Effector CD8-positive, alpha-beta T cell (primary cell): ENCODE measurements around the gene VPS35L.

ENCODE experiments used
- DNase-seq: peaks from one replicate; lab custom pipeline; 2025; lab: John Stamatoyannopoulos, UW

Gene VPS35L

DNA sequence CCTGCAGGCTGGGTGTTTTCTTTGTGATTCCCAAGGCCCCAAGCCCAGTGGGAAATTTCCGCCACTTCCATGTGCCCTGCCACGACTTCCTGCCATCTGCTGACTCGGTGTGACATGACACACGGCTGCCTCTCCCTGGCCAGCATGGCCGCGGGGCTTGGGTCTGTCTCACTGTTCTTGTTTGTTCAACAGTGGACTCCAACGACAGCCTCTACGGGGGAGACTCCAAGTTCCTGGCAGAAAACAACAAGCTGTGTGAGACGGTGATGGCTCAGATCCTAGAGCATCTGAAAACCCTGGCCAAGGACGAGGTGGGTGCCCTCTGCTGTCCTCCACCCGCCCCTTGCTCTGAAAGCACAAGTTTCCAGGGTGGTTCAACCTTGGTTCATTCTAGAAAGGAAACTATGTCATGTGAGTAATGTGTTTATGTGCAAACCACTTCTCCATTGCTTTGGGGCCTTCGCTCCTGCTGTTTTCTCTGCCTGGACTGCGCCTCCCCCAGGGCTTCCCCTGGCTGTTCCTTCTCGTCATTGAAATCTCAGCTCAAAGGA lies 135.7 kb downstream of the VPS35L start:
- DNase-seq, result no peak

DNA sequence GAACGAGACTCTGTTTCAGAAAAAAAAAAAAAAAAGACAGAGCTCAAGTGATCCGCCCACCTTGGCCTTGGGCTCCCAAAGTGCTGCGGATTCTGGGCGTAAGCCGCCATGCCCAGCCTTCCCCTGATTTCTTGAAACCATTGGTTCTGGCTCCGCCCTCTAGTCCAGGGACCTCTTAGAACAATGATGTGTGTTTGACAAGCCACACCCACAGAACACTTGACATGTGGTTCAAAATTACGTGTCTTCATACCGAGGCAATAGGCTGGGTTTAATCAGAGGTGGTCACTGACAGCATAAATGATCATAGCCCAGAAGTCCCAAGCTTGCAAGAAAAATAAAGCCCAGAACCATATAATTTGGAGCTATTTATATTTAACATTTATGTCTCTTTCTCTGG lies 139.5 kb downstream of the VPS35L start:
- DNase-seq, result no peak

DNA sequence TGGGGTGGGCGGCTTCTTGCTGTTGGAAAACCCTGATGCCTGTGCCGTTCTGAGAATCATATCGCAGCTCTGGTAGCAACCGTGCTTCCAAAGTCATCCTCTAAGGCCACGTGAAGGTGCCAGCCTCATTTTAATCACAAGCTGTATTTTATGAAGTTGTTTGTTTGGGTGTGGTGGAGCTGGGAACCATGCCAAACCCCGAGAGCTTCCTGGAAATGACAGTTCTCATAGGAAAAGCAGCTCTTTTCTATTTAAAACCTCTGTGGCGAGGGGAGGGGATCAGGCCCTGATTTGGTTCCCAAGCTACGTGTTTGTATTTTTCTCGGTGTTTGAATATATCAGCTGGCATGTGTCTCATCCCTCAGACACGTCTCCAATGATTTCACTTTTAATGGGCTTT lies 140.8 kb downstream of the VPS35L start:
- peak; percentile 4 for DNase-seq

DNA sequence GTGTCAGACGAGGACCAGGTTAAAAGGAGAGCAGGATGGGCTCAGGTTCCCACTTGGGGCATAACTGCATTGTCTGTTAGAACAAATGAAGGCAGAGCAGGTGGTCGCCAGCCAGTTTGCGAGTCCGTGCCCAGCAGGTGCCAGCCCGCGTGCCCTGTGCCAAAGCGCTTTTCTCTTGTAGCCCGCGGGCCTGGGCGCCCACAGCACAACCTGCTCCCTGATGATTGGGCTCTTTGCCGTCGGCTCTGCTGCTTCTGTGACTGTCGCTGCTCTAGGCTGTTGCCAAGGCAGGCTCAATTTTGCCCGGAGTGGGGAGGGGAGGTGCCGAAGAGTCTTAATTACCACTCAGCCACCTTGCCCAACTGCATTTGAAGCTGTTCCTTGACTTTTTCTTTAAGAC lies 141.5 kb downstream of the VPS35L start:
- DNase-seq, result no peak

DNA sequence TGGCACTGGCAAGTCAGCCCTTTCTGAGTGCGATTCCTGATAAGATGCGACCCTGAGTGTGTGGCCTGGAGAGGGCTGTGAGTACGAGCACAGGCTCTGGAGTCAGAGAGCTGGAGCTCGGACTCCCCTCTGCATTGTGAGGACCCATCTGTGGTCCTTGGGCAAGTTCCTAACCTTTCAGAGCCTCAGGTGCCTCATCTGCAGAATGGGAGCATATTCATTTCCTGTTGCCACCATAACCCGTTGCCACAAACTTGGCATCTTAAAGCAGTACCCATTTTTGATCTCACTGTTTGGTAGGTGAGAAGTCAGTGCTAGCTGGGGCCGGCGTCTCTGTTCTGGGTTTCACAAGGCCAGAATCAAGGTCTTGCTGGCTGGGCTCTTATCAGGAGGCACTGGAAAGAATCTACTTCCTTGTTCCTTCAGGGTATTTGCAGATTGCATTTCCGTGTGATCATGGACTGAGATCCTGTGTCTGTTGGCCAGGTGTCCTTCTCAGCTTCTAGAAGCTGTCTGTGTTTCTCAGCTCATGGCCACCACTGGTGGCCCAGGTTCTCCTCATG lies 142.3 kb downstream of the VPS35L start:
- DNase-seq, result no peak

DNA sequence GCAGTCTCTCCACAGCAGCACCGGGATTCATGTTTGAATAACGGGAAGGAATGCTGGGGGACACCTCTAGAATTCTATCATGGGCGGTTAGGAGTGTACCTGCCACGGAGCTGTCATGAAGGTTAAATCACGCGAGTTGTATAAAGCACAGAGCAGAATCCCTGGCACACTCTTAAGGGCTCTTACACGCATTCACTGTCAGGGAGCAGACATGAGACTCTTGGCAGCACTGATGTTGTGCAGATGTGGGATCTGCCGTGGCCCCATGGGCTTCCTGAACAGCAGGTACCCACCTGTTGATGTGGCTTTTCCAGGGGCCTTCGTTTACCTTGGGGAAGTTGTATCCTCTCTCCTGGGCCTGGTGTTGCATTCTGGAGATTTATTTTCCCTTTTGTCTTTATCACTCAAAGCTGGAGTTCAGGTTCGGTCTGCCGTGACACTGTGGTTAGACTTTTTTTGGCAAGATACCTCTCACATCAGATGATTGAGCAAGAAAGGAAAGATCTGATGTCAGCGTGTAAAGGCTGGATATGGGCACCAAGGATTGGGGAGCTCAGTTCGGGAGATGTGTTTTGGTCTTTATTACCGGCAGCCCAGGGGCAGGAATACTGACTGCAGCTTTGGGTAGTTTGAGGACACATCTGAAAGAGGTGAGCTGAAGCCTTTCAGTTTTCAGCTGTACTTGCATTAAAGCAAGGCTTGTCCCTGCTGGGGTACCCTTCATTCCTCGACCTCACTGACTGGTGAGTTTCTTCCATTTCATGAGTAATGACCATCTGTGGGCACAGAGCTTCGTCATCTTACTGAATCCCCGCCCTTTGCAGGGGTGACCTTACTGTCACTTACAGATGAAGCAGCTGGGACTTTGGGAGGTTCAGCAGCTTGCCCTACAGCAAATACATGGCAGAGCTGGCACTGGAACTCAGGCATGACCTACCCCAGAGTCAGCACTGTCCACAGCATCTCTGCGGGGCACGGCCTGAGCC lies 143.3 kb downstream of the VPS35L start:
- DNase-seq, result no peak

DNA sequence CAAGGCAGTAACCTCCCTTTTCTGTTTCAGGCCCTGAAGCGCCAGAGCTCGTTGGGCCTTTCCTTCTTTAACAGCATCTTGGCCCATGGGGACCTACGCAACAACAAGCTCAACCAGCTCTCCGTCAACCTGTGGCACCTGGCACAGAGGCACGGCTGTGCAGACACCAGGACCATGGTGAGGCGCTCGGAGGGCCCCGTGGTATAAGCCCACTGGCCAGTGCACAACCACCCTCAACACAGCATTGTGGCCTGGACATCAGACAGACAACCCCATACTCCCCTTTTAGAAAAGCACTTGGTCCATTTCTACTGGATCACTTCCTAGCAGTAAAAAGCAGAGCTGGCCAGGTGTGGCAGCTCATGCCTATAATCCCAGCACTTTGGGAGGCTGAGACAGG lies 144.0 kb downstream of the VPS35L start:
- no peak for DNase-seq

DNA sequence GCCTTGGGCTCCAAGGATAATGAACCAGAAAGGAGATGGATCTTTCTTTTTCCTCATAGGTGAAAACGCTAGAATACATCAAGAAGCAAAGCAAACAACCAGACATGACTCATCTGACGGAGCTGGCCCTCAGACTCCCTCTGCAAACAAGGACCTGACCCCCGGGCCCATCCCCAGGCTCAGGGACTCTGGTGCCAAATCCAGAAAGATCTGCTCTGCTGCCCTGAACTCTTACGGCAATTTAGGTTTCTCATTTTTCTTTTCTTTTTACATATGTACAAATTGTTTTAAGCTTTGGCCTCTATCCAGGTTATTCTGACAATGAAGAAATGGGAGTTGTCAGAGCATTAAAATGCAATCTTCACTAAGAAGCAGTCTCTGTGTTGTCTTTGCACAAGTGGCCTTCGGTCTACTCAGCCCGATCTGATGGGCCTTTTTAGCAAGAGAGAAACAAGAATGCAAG lies 144.8 kb downstream of the VPS35L start:
- no peak for DNase-seq

DNA sequence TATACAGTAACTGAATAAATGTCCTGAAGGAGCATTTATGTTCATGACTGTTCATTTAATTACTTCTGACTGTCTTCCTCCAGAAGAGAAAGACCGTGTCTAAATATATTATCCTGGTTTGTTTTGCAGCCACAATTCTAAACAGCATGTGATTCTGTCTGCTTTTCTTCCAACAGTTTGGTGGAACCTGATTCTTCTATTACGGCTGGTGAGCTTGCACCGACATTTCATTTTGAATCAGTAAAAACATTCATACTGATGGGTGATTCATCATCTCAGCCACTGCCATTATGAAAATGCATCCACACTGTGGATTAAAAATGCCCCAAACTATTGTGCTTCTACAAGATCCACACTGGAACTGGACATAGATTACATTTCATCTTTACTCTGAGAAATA lies 145.6 kb downstream of the VPS35L start:
- no peak for DNase-seq

DNA sequence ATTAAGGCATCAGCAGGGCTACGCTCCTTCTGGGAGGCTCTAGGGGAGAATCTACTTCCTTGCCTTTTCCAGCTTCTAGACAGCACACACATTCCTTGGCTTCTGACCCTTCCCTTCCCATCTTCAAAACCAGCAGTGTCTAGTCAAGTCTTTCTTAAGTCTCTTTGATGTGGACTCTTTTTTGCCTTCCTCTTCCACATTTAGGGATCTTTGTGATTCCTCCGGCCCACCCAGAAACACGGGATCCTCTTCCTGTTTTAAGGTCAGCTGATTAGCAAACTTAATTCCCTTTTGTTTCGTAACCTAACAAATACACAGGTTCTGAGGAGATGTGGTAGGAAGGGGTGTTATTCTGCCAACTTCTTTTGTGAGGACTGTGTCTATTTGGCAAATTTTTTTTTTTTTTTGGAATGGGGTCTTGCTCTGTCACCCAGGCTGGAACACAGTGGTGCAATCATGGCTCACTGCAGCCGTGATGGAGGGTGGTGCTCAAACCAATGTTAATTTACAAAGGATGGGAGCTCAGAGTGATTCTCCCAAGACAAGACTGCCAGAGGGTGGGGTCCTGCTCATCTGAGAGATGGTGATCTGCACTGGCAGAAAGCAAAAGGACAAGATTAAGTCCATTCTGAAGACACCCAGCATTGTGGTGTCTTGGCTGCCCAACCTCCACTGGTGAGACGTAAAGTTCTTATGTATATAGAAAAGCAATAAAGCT lies 147.8 kb downstream of the VPS35L start:
- DNase-seq, result no peak

DNA sequence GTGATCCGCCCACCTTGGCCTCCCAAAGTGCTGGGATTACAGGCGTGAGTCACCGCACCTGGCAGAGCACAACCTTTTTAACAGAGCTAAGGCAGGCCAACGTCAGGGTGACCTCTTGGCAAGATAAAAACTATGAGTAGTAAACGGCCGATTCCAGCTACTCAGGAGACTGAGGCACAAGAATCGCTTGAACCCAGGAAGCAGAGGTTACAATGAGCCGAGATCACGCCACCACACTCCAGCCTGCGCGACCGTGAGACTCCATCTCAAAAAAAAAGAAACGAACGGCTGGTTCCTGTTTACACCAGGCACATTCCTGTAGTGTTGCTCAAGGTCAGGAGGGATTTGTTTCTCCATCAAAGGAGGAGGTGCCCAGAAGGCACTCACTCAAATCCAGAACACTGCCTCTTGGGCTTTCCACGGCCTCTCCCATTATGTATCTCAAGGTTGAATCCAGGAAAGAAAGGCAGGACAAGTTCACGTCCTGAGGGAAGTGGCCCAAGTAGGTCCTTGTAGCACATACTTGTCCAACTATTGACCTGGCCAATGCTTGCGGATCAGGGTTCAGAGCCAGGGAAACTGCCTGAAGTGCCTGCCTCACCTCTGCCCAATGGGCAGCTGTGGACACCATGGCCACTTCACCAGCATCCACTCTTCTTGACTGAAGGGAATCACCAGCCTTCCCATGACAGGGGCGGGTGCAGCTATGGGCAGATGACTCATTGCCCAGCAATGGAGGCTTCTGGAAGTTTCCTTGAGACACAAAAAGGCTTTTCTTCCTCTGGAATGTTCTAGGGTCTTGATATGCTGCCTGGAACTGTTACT lies 149.0 kb downstream of the VPS35L start:
- no peak for DNase-seq

DNA sequence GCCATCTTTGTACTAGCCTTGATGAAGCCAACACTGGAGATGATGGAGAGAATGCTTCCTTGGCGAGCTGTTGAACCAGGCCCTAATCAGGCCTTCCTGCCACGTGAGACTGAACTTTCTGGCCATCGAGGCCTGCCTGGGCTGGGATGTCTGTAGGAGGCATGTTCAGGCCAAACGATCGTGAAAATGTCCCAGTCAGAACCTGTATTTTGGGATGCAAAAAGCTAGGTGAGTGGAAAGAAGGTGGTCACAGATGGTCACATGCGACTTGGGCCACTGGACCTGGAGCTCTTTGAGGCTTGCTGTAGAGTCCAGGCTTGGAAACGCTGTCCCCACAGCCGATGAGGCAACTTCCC lies 149.6 kb downstream of the VPS35L start:
- DNase-seq, result no peak

DNA sequence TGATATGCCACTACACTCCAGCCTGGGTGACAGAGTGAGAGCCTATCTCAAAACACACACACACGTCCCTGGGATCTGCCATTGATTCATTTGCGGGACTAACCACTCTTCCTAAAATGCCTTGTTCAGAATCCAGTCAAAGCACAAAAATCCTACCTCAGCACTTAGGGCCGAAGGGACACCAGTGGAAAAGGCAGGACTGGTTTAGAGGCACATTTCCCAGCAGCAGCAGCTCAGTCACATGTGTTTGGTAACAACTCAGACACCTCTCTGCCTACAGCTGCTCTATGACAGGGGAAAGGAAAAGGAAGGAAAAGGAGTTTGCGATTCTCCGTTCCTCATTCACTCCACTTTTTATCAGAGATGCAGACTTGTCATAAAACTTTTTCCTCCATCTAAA lies 150.3 kb downstream of the VPS35L start:
- no peak for DNase-seq

DNA sequence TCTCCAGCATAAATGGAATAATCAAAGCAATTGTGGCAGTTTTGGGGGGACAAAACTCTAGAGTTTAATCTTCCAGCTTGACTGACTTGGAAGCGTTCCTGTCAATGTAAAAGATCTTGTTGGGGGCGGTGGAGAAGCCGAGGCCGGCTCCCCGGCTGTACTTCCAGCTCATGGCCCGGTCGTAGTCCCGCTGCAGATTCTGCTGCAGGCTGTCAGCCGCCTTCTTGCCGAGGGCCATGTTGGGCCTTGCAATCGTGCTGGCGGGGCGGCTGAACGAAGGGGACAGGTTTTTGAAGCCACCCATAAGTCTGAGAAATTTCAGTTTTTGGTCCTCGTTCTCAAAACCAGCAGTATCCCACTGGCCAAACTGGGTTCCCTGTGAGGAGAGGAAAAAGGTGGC lies 151.3 kb downstream of the VPS35L start:
- DNase-seq, result no peak

DNA sequence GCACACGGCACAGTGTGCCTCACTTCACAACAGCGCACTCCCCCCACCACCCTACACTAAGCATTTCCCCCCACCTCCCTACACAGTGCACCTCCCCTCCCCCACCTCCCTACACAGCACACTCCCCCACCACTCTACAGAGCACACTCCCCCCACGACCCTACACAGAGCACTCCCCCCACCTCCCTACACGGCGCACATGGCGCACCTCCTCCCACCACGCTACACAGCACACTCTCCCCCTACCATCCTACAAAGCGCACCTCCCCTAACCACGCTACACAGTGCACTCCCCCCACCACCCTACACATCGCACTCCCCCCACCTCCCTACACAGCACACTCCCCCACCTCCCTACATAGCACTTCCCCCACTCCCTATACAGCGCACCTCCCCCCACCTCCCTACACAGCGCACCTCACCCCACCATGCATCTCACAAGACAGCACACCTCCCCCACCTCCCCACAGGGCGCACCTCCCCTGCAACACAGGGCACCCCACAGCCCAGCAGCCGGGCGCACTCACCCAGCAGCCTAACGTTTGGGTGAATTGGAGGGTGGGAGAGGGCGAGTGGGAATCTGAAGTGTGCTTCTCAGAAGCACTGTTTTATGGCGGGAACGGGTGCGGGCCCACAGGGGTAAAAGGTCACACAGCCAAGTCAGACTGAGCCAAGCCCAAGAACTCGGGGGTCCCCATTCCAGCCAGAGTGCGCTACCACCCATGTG lies 152.2 kb downstream of the VPS35L start:
- no peak for DNase-seq

DNA sequence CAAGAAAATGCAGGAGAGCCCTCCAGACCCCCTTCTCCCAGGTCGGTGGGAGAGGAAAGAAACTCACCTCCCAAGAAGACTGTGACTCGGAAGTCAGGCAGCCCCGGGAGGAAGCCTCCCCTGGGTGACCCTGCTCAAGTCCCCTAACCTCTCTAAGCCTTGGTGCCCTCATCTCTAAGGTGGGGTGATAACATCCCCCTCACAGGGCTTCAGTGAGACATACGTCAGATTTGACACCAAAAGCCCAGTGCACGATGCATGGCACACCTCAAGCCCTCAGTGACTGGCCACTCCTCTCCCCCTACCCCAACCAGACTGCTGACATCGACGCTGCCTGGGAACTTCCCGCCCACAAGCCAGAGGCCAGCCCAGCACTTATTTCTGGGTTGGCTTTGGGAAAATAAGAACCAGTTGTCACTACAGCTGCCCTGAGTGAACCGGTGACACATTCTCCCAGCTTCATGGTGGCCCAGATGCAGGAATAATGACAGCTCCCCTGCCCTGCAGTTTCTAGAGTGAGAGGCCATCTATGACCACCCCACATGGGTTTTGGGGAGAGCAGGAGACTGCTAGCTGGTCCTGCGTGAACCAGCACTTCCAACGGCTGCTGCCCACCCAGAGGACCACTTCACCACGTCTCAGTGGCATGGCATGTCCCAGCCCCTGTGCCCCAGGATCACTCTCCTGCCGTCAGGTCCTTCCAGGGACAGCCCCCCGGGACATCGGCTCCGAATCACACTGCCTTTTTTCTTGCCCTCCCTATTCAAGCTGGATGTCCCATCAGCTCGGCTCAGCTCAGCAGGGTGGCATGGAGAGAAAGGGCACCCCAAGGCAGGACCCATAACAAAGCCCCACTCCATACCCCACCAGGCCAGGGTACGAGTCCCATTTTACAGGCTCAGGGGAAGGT lies 153.0 kb downstream of the VPS35L start:
- DNase-seq, result no peak

DNA sequence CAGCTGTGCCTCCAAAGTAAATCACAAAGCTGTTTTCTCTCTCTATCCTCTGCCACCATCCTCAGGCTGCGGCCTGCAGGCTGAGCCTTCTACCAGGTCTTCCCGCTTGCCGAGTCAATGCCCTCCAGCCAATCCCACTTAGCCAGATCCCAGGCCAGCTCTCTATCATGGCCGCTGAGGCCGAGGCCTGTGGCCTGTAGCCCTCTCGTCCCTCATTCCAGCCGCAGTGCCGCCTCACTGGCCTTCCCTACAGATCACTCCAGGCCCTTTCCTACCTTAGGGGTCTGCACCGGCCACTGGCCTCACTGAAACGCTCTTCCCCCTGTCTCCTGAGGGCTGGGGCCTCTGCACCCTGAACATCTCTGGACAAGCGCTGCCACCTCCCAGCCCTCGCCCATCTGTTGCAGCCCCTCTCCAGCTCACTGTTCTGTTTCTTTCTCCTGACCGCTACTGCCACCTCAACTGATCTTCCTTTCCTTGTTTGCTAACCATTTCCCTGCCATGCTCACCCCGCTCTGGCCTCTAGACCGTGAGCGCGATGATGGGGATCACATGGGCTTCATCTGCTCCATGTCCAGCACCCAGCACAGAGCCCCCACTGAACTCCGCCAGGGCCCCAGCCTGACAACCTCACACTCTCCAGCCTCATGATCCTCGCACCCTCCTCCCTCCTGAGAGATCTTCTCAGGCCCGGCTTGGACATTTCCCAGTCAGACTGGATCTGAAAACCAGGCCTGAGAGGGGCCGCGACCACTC lies 154.1 kb downstream of the VPS35L start:
- DNase-seq, result no peak

DNA sequence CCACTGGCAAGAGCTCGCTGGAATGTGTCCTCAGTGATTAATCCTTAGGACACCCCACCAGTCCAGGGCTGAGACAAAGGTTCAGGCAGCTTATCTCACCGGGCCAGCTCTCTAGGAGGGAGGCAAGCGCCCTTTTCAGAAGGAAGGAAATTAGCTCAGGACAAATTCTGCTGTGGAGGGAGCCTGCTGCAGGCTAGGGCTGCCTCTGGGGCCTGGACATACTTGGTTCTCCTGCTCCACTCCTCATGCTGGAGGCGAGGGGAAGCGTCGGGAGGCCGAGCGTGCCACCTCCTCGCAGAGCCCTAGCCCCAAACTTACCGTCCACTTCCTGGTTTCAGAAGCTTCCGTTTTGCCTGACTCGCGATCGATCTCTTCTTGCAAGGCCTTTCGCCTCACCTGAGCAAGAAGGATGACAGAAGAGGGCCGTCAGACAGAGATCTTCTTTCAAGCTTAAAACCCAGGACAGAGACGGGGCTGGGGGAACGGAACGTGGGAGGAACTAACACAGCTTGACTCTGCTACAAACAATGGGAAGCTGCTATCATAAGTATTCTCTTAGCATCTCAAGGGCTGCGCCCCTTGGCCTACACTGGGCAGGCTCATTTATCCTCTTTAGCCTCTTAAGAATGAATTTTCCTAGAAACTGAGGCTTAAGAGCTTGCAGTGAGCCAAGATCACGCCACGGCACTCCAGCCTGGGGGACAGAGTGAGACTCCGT lies 154.8 kb downstream of the VPS35L start:
- DNase-seq, result no peak
